ENCODE measurements around the gene RETREG1. TPM values are rescaled to one million over a fixed set of nuclear protein-coding genes. Genes with fewer than 3 reads are reported as not detected.

Gene RETREG1
- polyA plus RNA-seq, 1 of the 3 experiments (the other 2 are of a cell fraction), result 0.43 TPM

GRCh38 chr5:16600946-16601345 is 15.9 kb downstream of the RETREG1 start:
- no peak for DNase-seq
- H3K79me2 ChIP-seq (ENCODE audit: insufficient read depth), result no peaks in the 10 kb centered on the region
- no peaks in the 10 kb centered on the region for H3F3A ChIP-seq (replicated peaks; ENCODE audit: insufficient read depth)
- H3K9ac ChIP-seq, result no peak overlapping the region
- H3K4me3 ChIP-seq (ENCODE audit: low read depth in 2 of 2, low read length in 1 of 2), result no peak overlapping the region
- no peak overlapping the region for H2AFZ ChIP-seq (ENCODE audit: low read depth)
- POLR2A ChIA-PET, result no interaction called here
- no peaks in the 10 kb centered on the region; the same call in 1 of the 2 replicates for H3K27me3 ChIP-seq (ENCODE audit: insufficient read depth)
- H3K36me3 ChIP-seq (replicated peaks in 1 of 2; ENCODE audit: control insufficient read depth in 1 of 2, insufficient read depth in 2 of 2, low read length in 1 of 2), result no peaks in the 10 kb centered on the region
- TF ChIP-seq SIN3A (IDR thresholded peaks at IDR 0.05; ENCODE audit: borderline replicate concordance, low read depth, low read length) (no peak), USF1 (IDR thresholded peaks at IDR 0.05; ENCODE audit: borderline replicate concordance, low read depth) (no peak), TEAD4 (IDR thresholded peaks at IDR 0.05; ENCODE audit: borderline replicate concordance, insufficient read depth) (no peak), USF2 (IDR thresholded peaks at IDR 0.05; ENCODE audit: borderline replicate concordance, low read depth, low read length) (no peak), REST (IDR thresholded peaks at IDR 0.05; ENCODE audit: low read depth, low read length) (no peak), MAX (IDR thresholded peaks at IDR 0.05; ENCODE audit: low read depth) (no peak), PBX3 (IDR thresholded peaks at IDR 0.05) (no peak), POLR2AphosphoS5 (IDR thresholded peaks at IDR 0.05; ENCODE audit: low read depth, low read length) (no peak), RAD21 (IDR thresholded peaks at IDR 0.05; ENCODE audit: low read length) (no peak), ZBTB33 (IDR thresholded peaks at IDR 0.05; ENCODE audit: borderline replicate concordance, low read depth) (no peak)
- no peak overlapping the region for H3K27ac ChIP-seq (ENCODE audit: low read depth in 2 of 2, low read length in 1 of 2)
- no peaks in the 10 kb centered on the region for H4K20me1 ChIP-seq (ENCODE audit: insufficient read depth)
- WGBS (ENCODE audit: low lambda C conversion rate), result 81% methylated on average over 5 of the region's 5 CpGs
- no peak overlapping the region for H3K4me2 ChIP-seq
- CTCF ChIA-PET, result interaction anchor here (1.0 to 1.5 kb wide), 2 partner anchors 15 to 615 kb away, joined by 3 to 4 read pairs; no protein-coding TSS in a partner anchor
- no peaks in the 10 kb centered on the region for H3K9me2 ChIP-seq
- peaks cover 0 to 3% of the 10 kb centered on the region in 2 experiments; a peak in 1 of 4 replicates for H3K4me1 ChIP-seq (ENCODE audit: control insufficient read depth in 1 of 2, insufficient read depth in 2 of 2, low read depth in 1 of 2, low read length in 1 of 2)
- H3K9me3 ChIP-seq, result no peaks in the 10 kb centered on the region

All from SK-N-SH (cell line).